ENCODE results near the gene TM9SF3.
A peak's percentile ranks its signal among the peaks of the same experiment; 100 is the strongest.

TM9SF3 gene

GRCh38 chr10:96586419-96587263, at the start of gene TM9SF3:
Gene TM9SF3 (minus strand): TSS chr10:96587012. CDS start chr10:96586835, 177 bp downstream.
- Histone ChIP-seq H3K4me1 (ENCODE audit: control insufficient read depth, low read length) (peaks cover 55% of the 10 kb centered on the region), H3F3A (ENCODE audit: control insufficient read depth, insufficient read depth) (peaks cover 30% of the 10 kb centered on the region), H3K27ac (ENCODE audit: low read depth, low read length) (peak within 1 kb of the TSS; percentile 83), H3K36me3 (ENCODE audit: control insufficient read depth, low read length) (peaks cover 25% of the 10 kb centered on the region), H3K79me2 (ENCODE audit: control insufficient read depth, low read length) (peaks cover 55% of the 10 kb centered on the region), H3K27me3 (ENCODE audit: control insufficient read depth, low read length) (no peaks in the 10 kb centered on the region), H3K4me3 (ENCODE audit: low read length) (peak within 1 kb of the TSS; percentile 93), H3K9me2 (replicated peaks; ENCODE audit: control insufficient read depth, low read length) (no peaks in the 10 kb centered on the region), H4K20me1 (ENCODE audit: control insufficient read depth, insufficient read depth, low read depth, low read length) (peaks cover 9% of the 10 kb centered on the region; the same call in 1 of the 2 replicates), H3K9me3 (ENCODE audit: control insufficient read depth, insufficient read depth, low read length) (no peaks in the 10 kb centered on the region), H3K4me2 (ENCODE audit: low read length) (peak within 1 kb of the TSS; percentile 97)
- TF ChIP-seq EZH2phosphoT487 (IDR thresholded peaks at IDR 0.05; ENCODE audit: borderline replicate concordance, low read length) = no peak
- TF ChIP-seq CTCF (IDR thresholded peaks at IDR 0.05; ENCODE audit: low read depth, low read length, poor library complexity, severe bottlenecking) = peak; percentile 15

- H3K4me3 ChIP-seq (ENCODE audit: low read length) = no peak overlapping the region
- no peaks in the 10 kb centered on the region for H3K27me3 ChIP-seq (ENCODE audit: control insufficient read depth, low read length)
- no peaks in the 10 kb centered on the region for H3K9me3 ChIP-seq (ENCODE audit: control insufficient read depth, insufficient read depth, low read length)
- peaks cover 49% of the 10 kb centered on the region for H3K79me2 ChIP-seq (ENCODE audit: control insufficient read depth, low read length)
- no peaks in the 10 kb centered on the region for H3K9me2 ChIP-seq (replicated peaks; ENCODE audit: control insufficient read depth, low read length)
- TF ChIP-seq EZH2phosphoT487 (IDR thresholded peaks at IDR 0.05; ENCODE audit: borderline replicate concordance, low read length) (no peak), CTCF (IDR thresholded peaks at IDR 0.05; ENCODE audit: low read depth, low read length, poor library complexity, severe bottlenecking) (no peak)
- no peak overlapping the region for H3K27ac ChIP-seq (ENCODE audit: low read depth, low read length)
- H4K20me1 ChIP-seq (ENCODE audit: control insufficient read depth, insufficient read depth, low read depth, low read length) = no peaks in the 10 kb centered on the region
- H3K4me1 ChIP-seq (ENCODE audit: control insufficient read depth, low read length) = peaks cover 10% of the 10 kb centered on the region
- no peak overlapping the region for H3K4me2 ChIP-seq (ENCODE audit: low read length)
- peaks cover 3% of the 10 kb centered on the region; the same call in 1 of the 2 replicates for H3F3A ChIP-seq (ENCODE audit: control insufficient read depth, insufficient read depth)
- H3K36me3 ChIP-seq (ENCODE audit: control insufficient read depth, low read length) = peaks cover 85% of the 10 kb centered on the region
Measured at GRCh38 chr10:96636551-96636950, 49.7 kb upstream of the TM9SF3 start.

GRCh38 chr10:96632974-96633710, 46.3 kb upstream of the TM9SF3 start:
- peaks cover 78% of the 10 kb centered on the region for H3K36me3 ChIP-seq (ENCODE audit: control insufficient read depth, low read length)

More at GRCh38 chr10:96632974-96633710, 46.3 kb upstream of the TM9SF3 start:
- H3K79me2 ChIP-seq (ENCODE audit: control insufficient read depth, low read length) = peaks cover 21% of the 10 kb centered on the region
- no peak overlapping the region for H3K4me3 ChIP-seq (ENCODE audit: low read length)
- no peaks in the 10 kb centered on the region for H4K20me1 ChIP-seq (ENCODE audit: control insufficient read depth, insufficient read depth, low read depth, low read length)
- H3K27me3 ChIP-seq (ENCODE audit: control insufficient read depth, low read length) = no peaks in the 10 kb centered on the region
- H3K27ac ChIP-seq (ENCODE audit: low read depth, low read length) = no peak overlapping the region
- peaks cover 3% of the 10 kb centered on the region; the same call in 1 of the 2 replicates for H3F3A ChIP-seq (ENCODE audit: control insufficient read depth, insufficient read depth)
- no peak for TF ChIP-seq EZH2phosphoT487 (IDR thresholded peaks at IDR 0.05; ENCODE audit: borderline replicate concordance, low read length)
- TF ChIP-seq CTCF (IDR thresholded peaks at IDR 0.05; ENCODE audit: low read depth, low read length, poor library complexity, severe bottlenecking) = no peak
- no peaks in the 10 kb centered on the region for H3K4me1 ChIP-seq (ENCODE audit: control insufficient read depth, low read length)
- no peaks in the 10 kb centered on the region for H3K9me2 ChIP-seq (replicated peaks; ENCODE audit: control insufficient read depth, low read length)
- no peak overlapping the region for H3K4me2 ChIP-seq (ENCODE audit: low read length)
- H3K9me3 ChIP-seq (ENCODE audit: control insufficient read depth, insufficient read depth, low read length) = no peaks in the 10 kb centered on the region
